K562 (cell line): ENCODE results near the gene GATAD2B. TPM values are rescaled to one million over a fixed set of nuclear protein-coding genes. Genes with fewer than 3 reads are reported as not detected.

Experiments used
- DMBX1 ChIP-seq: fragments of 250-450 bp; sonication (Bioruptor Pico); IDR thresholded peaks from 2 replicates; pipeline ENCODE4 v1.8.0; 2022; ENCODE audit warnings: inconsistent platforms, mild to moderate bottlenecking, moderate library complexity, borderline replicate concordance
- ELF4 ChIP-seq: fragments of 450-650 bp; formaldehyde crosslinking; IDR thresholded peaks from 2 replicates; pipeline ENCODE4 v1.4.0; 2022; ENCODE audit warnings: missing genetic modification characterization
- HMGN3 ChIP-seq: IDR thresholded peaks from 2 replicates; pipeline ENCODE4 v1.6.1; 2011; ENCODE audit warnings: borderline replicate concordance, low read depth, mild to moderate bottlenecking, mixed read lengths, low read length; ENCODE audit not compliant: insufficient read length; ENCODE audit errors: extremely low read depth
- KLF1 ChIP-seq: fragments of 450-650 bp; IDR thresholded peaks from 2 replicates; pipeline ENCODE4 v1.6.1; 2016; ENCODE audit warnings: missing genetic modification characterization, missing compliant biosample characterization
- MTA3 ChIP-seq: fragments of 450-650 bp; formaldehyde crosslinking; IDR thresholded peaks from 2 replicates; pipeline ENCODE4 v1.6.1; 2017; ENCODE audit warnings: mild to moderate bottlenecking, borderline replicate concordance
- RFX1 ChIP-seq: fragments of 450-650 bp; IDR thresholded peaks from 2 replicates; pipeline ENCODE4 v1.6.1; 2016; ENCODE audit warnings: mild to moderate bottlenecking, moderate library complexity
- TCFL5 ChIP-seq: fragments of 250-450 bp; sonication (Bioruptor Pico); conservative IDR thresholded peaks from 2 replicates; pipeline ENCODE4 v1.6.1; 2021; ENCODE audit warnings: mild to moderate bottlenecking, moderate library complexity, matching md5 sums
- U2AF1 ChIP-seq: fragments of 200-400 bp; formaldehyde crosslinking; optimal IDR thresholded peaks from 2 replicates; pipeline ENCODE3; 2017; ENCODE audit warnings: mild to moderate bottlenecking, low read depth, low read length, moderate library complexity
- U2AF2 ChIP-seq: fragments of 200-400 bp; formaldehyde crosslinking; optimal IDR thresholded peaks from 2 replicates; pipeline ENCODE3; 2017; ENCODE audit warnings: low read depth, mild to moderate bottlenecking, low read length
- ZNF77 ChIP-seq: fragments of 250-450 bp; sonication (Bioruptor Pico); IDR thresholded peaks from 2 replicates; pipeline ENCODE4 v1.5.0; 2020
- polyA plus RNA-seq, 8 experiments: library from polyadenylated mRNA; depleted of rRNA in 4 of 8; stranded (reverse) in 5 of 8; unstranded in 3 of 8; fragments of >200 nt; fragmentation: Nextera tagmentation in 2 of 8; fragmentation: Illumina TruSeq in 1 of 8; extraction: Ambion mirVana in 2 of 8; extraction: Trizol in 1 of 8; gene quantifications; 2 replicates each; pipeline versions ENCODE4 v1.2.1 to v1.2.3, GENCODE V29; 2011 to 2014; ENCODE audit warnings: inconsistent platforms in 1 of 8, missing spikeins in 1 of 8
- total RNA-seq, 7 experiments: library from RNA; depleted of rRNA in 6 of 7; stranded (reverse); fragments of >200 nt in 6 of 7; fragmentation: Illumina TruSeq in 2 of 7; extraction: Trizol in 2 of 7; gene quantifications; 2 replicates each; pipeline versions ENCODE4 v1.2.1 to v1.2.3, GENCODE V29; 2011 to 2021; ENCODE audit warnings: low replicate concordance in 1 of 7
- TF ChIP-seq, protein P1 (sequence below): fragments of 250-450 bp; sonication (Bioruptor Pico); IDR thresholded peaks from 2 replicates; pipeline ENCODE4 v1.5.0; 2021
- TF ChIP-seq, protein P2 (sequence below), 2 experiments: fragments of 450-650 bp in 1 of 2; IDR thresholded peaks; 2 replicates each; pipeline ENCODE4 v1.6.1; 2011 to 2017; ENCODE audit warnings: low read depth in 2 of 2, antibody characterized with exemption in 1 of 2, borderline replicate concordance in 1 of 2, low read length in 1 of 2, mild to moderate bottlenecking in 1 of 2, mixed read lengths in 1 of 2; ENCODE audit not compliant: control insufficient read depth in 1 of 2
- TF ChIP-seq, protein P3 (sequence below): fragments of 450-650 bp; IDR thresholded peaks from 2 replicates; pipeline ENCODE4 v1.6.1; 2016; ENCODE audit warnings: low read depth

GATAD2B gene
- total and polyA plus RNA-seq, 9 of the 15 experiments (the other 6 are each of a cell fraction or from before 2014, with no cell fraction given) = 1.5 to 40.2 (median 4.9) TPM

DNA sequence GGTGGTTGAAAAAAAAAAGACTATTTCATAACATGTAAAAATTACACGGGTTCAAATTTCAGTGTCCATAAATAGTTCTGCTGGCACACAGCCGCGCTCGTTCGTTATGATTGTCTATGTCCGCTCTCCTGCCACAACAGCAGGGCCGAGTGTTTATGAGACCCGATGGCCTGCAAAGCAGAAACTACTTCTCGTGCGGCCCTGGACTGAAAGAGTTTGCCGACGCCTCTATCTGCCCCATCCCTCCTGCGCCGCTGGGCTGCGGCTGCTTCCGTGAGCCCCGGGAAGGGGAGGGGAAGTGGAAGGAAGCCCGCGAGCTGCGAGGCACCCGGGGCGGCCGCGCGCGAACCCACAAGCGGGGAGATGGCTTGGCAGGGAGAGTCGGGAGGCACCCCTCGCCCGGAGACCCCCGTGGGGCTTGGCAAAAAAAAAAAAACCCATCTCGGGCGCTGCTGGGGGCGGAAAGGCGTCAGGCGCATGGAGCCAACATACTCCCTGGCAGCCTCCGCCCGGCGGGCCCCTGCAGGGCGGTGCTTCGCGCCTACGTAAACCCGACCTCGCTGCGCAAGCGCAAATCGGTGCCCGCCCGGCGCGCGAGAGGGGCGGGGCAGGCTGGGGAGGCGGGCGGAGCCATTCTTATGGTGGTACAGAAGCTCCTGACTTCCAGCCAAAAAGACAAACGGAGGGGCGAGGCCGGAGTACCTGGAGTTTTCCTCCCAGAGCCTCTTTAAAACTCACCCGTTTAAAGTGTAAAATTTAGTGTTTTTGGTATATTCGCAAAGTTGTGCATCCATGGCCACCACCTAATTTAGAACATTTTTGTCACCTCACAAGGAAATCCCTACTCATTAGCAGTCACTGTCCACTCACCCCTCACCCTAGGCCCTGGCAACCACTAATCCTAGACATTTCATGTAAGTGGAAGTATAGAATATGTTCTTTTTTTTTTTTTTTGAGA is 139.3 kb downstream of the GATAD2B start (continued):
- TF ChIP-seq, protein P1, sequence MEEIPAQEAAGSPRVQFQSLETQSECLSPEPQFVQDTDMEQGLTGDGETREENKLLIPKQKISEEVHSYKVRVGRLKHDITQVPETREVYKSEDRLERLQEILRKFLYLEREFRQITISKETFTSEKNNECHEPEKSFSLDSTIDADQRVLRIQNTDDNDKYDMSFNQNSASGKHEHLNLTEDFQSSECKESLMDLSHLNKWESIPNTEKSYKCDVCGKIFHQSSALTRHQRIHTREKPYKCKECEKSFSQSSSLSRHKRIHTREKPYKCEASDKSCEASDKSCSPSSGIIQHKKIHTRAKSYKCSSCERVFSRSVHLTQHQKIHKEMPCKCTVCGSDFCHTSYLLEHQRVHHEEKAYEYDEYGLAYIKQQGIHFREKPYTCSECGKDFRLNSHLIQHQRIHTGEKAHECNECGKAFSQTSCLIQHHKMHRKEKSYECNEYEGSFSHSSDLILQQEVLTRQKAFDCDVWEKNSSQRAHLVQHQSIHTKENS (CRISPR knock-in tag) = no peak
- no peak for TF ChIP-seq U2AF2
- TF ChIP-seq, protein P2, sequence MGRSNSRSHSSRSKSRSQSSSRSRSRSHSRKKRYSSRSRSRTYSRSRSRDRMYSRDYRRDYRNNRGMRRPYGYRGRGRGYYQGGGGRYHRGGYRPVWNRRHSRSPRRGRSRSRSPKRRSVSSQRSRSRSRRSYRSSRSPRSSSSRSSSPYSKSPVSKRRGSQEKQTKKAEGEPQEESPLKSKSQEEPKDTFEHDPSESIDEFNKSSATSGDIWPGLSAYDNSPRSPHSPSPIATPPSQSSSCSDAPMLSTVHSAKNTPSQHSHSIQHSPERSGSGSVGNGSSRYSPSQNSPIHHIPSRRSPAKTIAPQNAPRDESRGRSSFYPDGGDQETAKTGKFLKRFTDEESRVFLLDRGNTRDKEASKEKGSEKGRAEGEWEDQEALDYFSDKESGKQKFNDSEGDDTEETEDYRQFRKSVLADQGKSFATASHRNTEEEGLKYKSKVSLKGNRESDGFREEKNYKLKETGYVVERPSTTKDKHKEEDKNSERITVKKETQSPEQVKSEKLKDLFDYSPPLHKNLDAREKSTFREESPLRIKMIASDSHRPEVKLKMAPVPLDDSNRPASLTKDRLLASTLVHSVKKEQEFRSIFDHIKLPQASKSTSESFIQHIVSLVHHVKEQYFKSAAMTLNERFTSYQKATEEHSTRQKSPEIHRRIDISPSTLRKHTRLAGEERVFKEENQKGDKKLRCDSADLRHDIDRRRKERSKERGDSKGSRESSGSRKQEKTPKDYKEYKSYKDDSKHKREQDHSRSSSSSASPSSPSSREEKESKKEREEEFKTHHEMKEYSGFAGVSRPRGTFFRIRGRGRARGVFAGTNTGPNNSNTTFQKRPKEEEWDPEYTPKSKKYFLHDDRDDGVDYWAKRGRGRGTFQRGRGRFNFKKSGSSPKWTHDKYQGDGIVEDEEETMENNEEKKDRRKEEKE (IDR thresholded peaks at IDR 0.05; ENCODE audit: borderline replicate concordance in 1 of 2, control insufficient read depth in 1 of 2, low read depth in 2 of 2, low read length in 1 of 2) = no peak
- no peak for TF ChIP-seq TCFL5 (CRISPR knock-in tag)
- TF ChIP-seq HMGN3 = peak; percentile 82
- TF ChIP-seq, protein P3, sequence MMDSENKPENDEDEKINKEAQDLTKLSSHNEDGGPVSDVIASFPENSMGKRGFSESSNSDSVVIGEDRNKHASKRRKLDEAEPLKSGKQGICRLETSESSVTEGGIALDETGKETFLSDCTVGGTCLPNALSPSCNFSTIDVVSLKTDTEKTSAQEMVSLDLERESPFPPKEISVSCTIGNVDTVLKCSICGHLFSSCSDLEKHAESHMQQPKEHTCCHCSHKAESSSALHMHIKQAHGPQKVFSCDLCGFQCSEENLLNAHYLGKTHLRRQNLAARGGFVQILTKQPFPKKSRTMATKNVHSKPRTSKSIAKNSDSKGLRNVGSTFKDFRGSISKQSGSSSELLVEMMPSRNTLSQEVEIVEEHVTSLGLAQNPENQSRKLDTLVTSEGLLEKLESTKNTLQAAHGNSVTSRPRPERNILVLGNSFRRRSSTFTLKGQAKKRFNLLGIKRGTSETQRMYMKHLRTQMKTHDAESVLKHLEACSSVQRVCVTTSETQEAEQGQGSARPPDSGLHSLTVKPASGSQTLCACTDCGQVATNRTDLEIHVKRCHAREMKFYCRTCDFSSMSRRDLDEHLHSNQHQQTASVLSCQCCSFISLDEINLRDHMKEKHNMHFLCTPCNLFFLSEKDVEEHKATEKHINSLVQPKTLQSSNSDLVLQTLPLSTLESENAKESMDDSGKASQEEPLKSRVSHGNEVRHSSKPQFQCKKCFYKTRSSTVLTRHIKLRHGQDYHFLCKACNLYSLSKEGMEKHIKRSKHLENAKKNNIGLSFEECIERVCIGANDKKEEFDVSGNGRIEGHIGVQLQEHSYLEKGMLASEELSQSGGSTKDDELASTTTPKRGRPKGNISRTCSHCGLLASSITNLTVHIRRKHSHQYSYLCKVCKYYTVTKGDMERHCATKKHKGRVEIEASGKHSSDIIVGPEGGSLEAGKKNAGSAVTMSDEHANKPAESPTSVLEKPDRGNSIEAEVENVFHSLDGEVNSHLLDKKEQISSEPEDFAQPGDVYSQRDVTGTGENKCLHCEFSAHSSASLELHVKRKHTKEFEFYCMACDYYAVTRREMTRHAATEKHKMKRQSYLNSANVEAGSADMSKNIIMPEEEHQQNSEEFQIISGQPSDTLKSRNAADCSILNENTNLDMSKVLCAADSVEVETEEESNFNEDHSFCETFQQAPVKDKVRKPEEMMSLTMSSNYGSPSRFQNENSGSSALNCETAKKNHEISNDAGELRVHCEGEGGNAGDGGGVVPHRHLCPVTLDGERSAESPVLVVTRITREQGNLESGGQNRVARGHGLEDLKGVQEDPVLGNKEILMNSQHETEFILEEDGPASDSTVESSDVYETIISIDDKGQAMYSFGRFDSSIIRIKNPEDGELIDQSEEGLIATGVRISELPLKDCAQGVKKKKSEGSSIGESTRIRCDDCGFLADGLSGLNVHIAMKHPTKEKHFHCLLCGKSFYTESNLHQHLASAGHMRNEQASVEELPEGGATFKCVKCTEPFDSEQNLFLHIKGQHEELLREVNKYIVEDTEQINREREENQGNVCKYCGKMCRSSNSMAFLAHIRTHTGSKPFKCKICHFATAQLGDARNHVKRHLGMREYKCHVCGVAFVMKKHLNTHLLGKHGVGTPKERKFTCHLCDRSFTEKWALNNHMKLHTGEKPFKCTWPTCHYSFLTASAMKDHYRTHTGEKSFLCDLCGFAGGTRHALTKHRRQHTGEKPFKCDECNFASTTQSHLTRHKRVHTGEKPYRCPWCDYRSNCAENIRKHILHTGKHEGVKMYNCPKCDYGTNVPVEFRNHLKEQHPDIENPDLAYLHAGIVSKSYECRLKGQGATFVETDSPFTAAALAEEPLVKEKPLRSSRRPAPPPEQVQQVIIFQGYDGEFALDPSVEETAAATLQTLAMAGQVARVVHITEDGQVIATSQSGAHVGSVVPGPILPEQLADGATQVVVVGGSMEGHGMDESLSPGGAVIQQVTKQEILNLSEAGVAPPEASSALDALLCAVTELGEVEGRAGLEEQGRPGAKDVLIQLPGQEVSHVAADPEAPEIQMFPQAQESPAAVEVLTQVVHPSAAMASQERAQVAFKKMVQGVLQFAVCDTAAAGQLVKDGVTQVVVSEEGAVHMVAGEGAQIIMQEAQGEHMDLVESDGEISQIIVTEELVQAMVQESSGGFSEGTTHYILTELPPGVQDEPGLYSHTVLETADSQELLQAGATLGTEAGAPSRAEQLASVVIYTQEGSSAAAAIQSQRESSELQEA = peak; percentile 80
- 0 out of 2 replicates have a peak, but pooled peaks have one; percentile 23 for TF ChIP-seq KLF1 (tag)
- TF ChIP-seq U2AF1 = peak; percentile 80
- TF ChIP-seq ELF4 (CRISPR knock-in tag) = 0 out of 2 replicates have a peak, but pooled peaks have one; percentile 15
- TF ChIP-seq ZNF77 (CRISPR knock-in tag) = no peak
- TF ChIP-seq RFX1 = no peak
- peak; percentile 82; the same call in 1 of the 2 replicates for TF ChIP-seq MTA3
- TF ChIP-seq DMBX1 (CRISPR knock-in tag) = 0 out of 2 replicates have a peak, but pooled peaks have one; percentile 17
